ENCODE measurements around the gene KRTAP19-3. TPM values are rescaled to one million over a fixed set of nuclear protein-coding genes. Genes with fewer than 3 reads are reported as not detected.
A peak's percentile ranks its signal among the peaks of the same experiment; 100 is the strongest.

KRTAP19-3 gene
- total and polyA plus RNA-seq, 2 of the 13 experiments (the other 11 are each of a cell fraction or from before 2014, with no cell fraction given), result not detected

DNA sequence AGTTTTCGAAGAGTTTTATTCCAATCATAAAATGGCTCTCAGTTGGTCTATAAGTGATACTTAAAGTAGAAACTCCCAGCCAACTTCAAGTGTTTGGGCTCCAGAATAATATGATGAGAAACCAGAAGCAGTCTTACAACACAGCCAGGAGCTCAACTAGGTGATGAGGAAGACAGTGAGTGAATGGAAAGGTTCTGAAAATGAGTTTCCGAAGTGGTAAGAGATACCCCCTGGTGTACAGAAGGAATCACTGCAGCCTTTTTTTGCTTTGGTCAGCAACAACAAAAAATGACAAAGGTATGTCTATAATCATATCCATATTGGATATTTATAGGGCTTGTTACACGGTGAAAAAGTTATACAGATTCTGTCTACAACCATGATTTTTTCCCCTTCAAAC lies 28.1 kb downstream of the KRTAP19-3 start:
- ATAC-seq (no peak), FAIRE-seq (peak; percentile 8), DNase-seq (ENCODE audit: low spot score) (no peak)
- no peaks in the 10 kb centered on the region for H3K4me1 ChIP-seq (ENCODE audit: insufficient read depth, low read length)
- no peak overlapping the region for H3K9ac ChIP-seq (ENCODE audit: insufficient read depth, low read depth, low read length)
- H4K20me1 ChIP-seq (ENCODE audit: insufficient read depth, low read length), result no peaks in the 10 kb centered on the region
- H3K79me2 ChIP-seq (ENCODE audit: insufficient read depth, low read length), result no peaks in the 10 kb centered on the region
- 1% methylated on average over 3 of the region's 3 CpGs for WGBS (ENCODE audit: low lambda C conversion rate)
- in situ Hi-C loops (cut with HindIII; ENCODE audit: extremely low pct_ligation_motif_present, low pct_unique_long_range_greater_than_20kb), result no loop called here
- no peak overlapping the region for H3K4me3 ChIP-seq (replicated peaks in 1 of 3; ENCODE audit: insufficient read depth in 1 of 3, low read depth in 2 of 3, low read length in 3 of 3)
- ChIA-PET POLR2A (no interaction called here), CTCF (ENCODE audit: low intra/inter-chr PET ratio, low total read pairs) (no interaction called here)
- H3K9me3 ChIP-seq (ENCODE audit: low read length), result peaks cover 86% of the 10 kb centered on the region
- no peak overlapping the region for H2AFZ ChIP-seq (ENCODE audit: low read length)
- no TSS peak for BruUV-seq (replicated peaks)
- H3K36me3 ChIP-seq (replicated peaks in 1 of 2; ENCODE audit: control insufficient read depth in 1 of 2, insufficient read depth in 2 of 2, low read length in 2 of 2), result no peaks in the 10 kb centered on the region
- H3K27me3 ChIP-seq (ENCODE audit: control insufficient read depth in 1 of 2, insufficient read depth in 2 of 2, low read length in 2 of 2), result no peaks in the 10 kb centered on the region
- H3K4me2 ChIP-seq (ENCODE audit: low read depth, low read length), result no peak overlapping the region
- TF ChIP-seq CBX1 (IDR thresholded peaks at IDR 0.05; ENCODE audit: low read depth) (no peak), ZNF264 (CRISPR knock-in tag; IDR thresholded peaks at IDR 0.05) (no peak), MAFK (conservative IDR thresholded peaks at IDR 0.05 in 1 of 2, IDR thresholded peaks at IDR 0.05 in 1 of 2; ENCODE audit: low read length in 2 of 2) (peak; percentile 85 to 88), MAFF (IDR thresholded peaks at IDR 0.05; ENCODE audit: low read depth, low read length) (peak; percentile 80; the same call in 1 of the 2 replicates)
- TF ChIP-seq, protein P1, sequence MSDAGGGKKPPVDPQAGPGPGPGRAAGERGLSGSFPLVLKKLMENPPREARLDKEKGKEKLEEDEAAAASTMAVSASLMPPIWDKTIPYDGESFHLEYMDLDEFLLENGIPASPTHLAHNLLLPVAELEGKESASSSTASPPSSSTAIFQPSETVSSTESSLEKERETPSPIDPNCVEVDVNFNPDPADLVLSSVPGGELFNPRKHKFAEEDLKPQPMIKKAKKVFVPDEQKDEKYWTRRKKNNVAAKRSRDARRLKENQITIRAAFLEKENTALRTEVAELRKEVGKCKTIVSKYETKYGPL (CRISPR knock-in tag; IDR thresholded peaks at IDR 0.05), result no peak
- intact Hi-C loops (cut with micrococcal nuclease; ENCODE audit: unreplicated experiment), result no loop called here
- no peak overlapping the region for H3K27ac ChIP-seq (ENCODE audit: extremely low read length, insufficient read depth, low read length)

DNA sequence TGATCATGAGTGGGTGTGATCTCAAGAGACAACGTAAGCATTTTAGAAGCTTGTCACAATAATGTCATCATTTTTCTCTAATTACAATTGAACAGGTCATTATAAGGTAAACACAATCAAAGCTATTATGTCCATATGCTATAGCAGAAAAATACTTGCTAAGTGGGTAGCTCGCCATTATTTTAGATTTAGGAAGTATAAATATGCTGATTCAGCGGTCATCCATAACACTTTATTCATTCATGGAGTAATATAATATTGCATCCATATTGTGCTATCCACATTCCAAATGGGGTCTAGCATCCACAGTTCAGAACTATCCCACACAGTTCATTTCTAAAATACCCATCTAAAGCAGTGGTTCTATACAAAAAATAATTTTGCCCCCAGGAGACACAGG lies 43.3 kb downstream of the KRTAP19-3 start:
- TF ChIP-seq MAFK (conservative IDR thresholded peaks at IDR 0.05 in 1 of 2, IDR thresholded peaks at IDR 0.05 in 1 of 2; ENCODE audit: low read length in 2 of 2), result peak in 1 of 2 experiments; percentile 70; a peak in 2 of 4 replicates
- TF ChIP-seq RNF2 (conservative IDR thresholded peaks at IDR 0.05; ENCODE audit: low read depth), result no peak
- TF ChIP-seq MAFF (IDR thresholded peaks at IDR 0.05; ENCODE audit: low read depth, low read length), result peak; percentile 67
- Histone ChIP-seq H3K4me3 (replicated peaks in 1 of 3; ENCODE audit: insufficient read depth in 1 of 3, low read depth in 2 of 3, low read length in 3 of 3) (no peak overlapping the region), H3K36me3 (replicated peaks in 1 of 2; ENCODE audit: control insufficient read depth in 1 of 2, insufficient read depth in 2 of 2, low read length in 2 of 2) (no peaks in the 10 kb centered on the region), H3K9me3 (ENCODE audit: low read length) (peaks cover 84% of the 10 kb centered on the region), H3K4me1 (ENCODE audit: insufficient read depth, low read length) (no peaks in the 10 kb centered on the region), H4K20me1 (ENCODE audit: insufficient read depth, low read length) (no peaks in the 10 kb centered on the region), H3K27me3 (ENCODE audit: control insufficient read depth in 1 of 2, insufficient read depth in 2 of 2, low read length in 2 of 2) (no peaks in the 10 kb centered on the region), H3K79me2 (ENCODE audit: insufficient read depth, low read length) (no peaks in the 10 kb centered on the region), H3K9ac (ENCODE audit: insufficient read depth, low read depth, low read length) (no peak overlapping the region), H3K27ac (ENCODE audit: extremely low read length, insufficient read depth, low read length) (no peak overlapping the region), H3K4me2 (ENCODE audit: low read depth, low read length) (no peak overlapping the region), H2AFZ (ENCODE audit: low read length) (no peak overlapping the region)
- ChIA-PET POLR2A (no interaction called here), CTCF (ENCODE audit: low intra/inter-chr PET ratio, low total read pairs) (no interaction called here)
- 4% methylated on average over 3 of the region's 3 CpGs for WGBS (ENCODE audit: low lambda C conversion rate)
- ATAC-seq (no peak), FAIRE-seq (no peak), DNase-seq (ENCODE audit: low spot score) (no peak)
- intact Hi-C loops (cut with micrococcal nuclease; ENCODE audit: unreplicated experiment) (no loop called here), in situ Hi-C loops (cut with HindIII; ENCODE audit: extremely low pct_ligation_motif_present, low pct_unique_long_range_greater_than_20kb) (no loop called here)
- no TSS peak for BruUV-seq (replicated peaks)
